Stimulated activated CD4-positive, alpha-beta T cell treated with anti-CD3 and anti-CD28 coated beads, Interleukin-15, amount 100 ng/mL, for 48 hours (primary cell): Measurements from ENCODE around the gene PPP1R16B.
A peak's percentile ranks its signal among the peaks of the same experiment; 100 is the strongest.

Experiments used
- DNase-seq, 2 donors: peaks; one replicate each; pipeline ENCODE4 v3.0.0-alpha.2; 2020; ENCODE audit warnings: low read depth in 2 of 2

Gene PPP1R16B

GRCh38 chr20:38877483-38877882 lies 72.0 kb downstream of the PPP1R16B start:
- no peak for DNase-seq

- DNase-seq, result no peak
These were observed 73.4 kb downstream of the PPP1R16B start for GRCh38 chr20:38878866-38879265.

GRCh38 chr20:38880952-38881735 lies 75.6 kb downstream of the PPP1R16B start:
- no peak for DNase-seq

GRCh38 chr20:38881806-38882440 lies 76.4 kb downstream of the PPP1R16B start:
- DNase-seq, result no peak

- no peak for DNase-seq
These were observed 77.1 kb downstream of the PPP1R16B start for GRCh38 chr20:38882600-38882999.

- DNase-seq, result no peak
These were observed 77.8 kb downstream of the PPP1R16B start for GRCh38 chr20:38883081-38883980.

GRCh38 chr20:38883981-38884733 lies 78.7 kb downstream of the PPP1R16B start:
- no peak for DNase-seq

GRCh38 chr20:38885357-38885756 lies 79.9 kb downstream of the PPP1R16B start:
- no peak for DNase-seq

- no peak for DNase-seq
These were observed 82.7 kb downstream of the PPP1R16B start for GRCh38 chr20:38888059-38888831.

GRCh38 chr20:38889050-38889449 lies 83.6 kb downstream of the PPP1R16B start:
- DNase-seq, result no peak

- no peak for DNase-seq
These were observed 84.4 kb downstream of the PPP1R16B start for GRCh38 chr20:38889792-38890496.

GRCh38 chr20:38890497-38890818 lies 85.0 kb downstream of the PPP1R16B start:
- DNase-seq, result no peak

- DNase-seq, result no peak
These were observed 86.8 kb downstream of the PPP1R16B start for GRCh38 chr20:38892091-38892981.

GRCh38 chr20:38893056-38893564 lies 87.6 kb downstream of the PPP1R16B start:
- no peak for DNase-seq

GRCh38 chr20:38893565-38894090 lies 88.1 kb downstream of the PPP1R16B start:
- peak; percentile 62 to 71 for DNase-seq

GRCh38 chr20:38894091-38894847 lies 88.8 kb downstream of the PPP1R16B start:
- DNase-seq, result no peak

- DNase-seq, result no peak
These were observed 89.8 kb downstream of the PPP1R16B start for GRCh38 chr20:38895098-38895949.
